CD14-positive monocyte (primary cell): Measurements from ENCODE around the gene CLDN9. TPM values are rescaled to one million over a fixed set of nuclear protein-coding genes. Genes with fewer than 3 reads are reported as not detected.
A peak's percentile ranks its signal among the peaks of the same experiment; 100 is the strongest.

Experiments used
- DNase-seq, 3 donors: peaks; one replicate each; pipeline ENCODE4 v3.0.0-alpha.2; 2011 to 2022
- H2AFZ ChIP-seq: 2 replicates; pipeline ENCODE4 v1.6.0; 2012; ENCODE audit warnings: mild to moderate bottlenecking, low read depth, low read length, inconsistent platforms; ENCODE audit not compliant: insufficient read depth, poor library complexity, severe bottlenecking
- H3K27ac ChIP-seq, 2 donors: 1 replicate in 1 of 2; 2 replicates in 1 of 2; pipeline ENCODE4 v1.5.1; 2012 to 2013; ENCODE audit warnings: low read length in 2 of 2, control low read depth in 1 of 2, inconsistent platforms in 1 of 2, low read depth in 1 of 2, mild to moderate bottlenecking in 1 of 2
- H3K27me3 ChIP-seq, 2 donors: one replicate each; pipeline versions ENCODE4 v1.6.0 to v1.6.1; 2011 to 2013; ENCODE audit warnings: low read length in 2 of 2; ENCODE audit not compliant: control insufficient read depth in 2 of 2, insufficient read depth in 2 of 2
- H3K36me3 ChIP-seq, 2 donors: replicated peaks in 1 of 2; 1 replicate in 1 of 2; 2 replicates in 1 of 2; pipeline versions ENCODE4 v1.5.1 to v1.6.1; 2012 to 2013; ENCODE audit warnings: low read length in 2 of 2, control low read depth in 1 of 2, inconsistent platforms in 1 of 2, mild to moderate bottlenecking in 1 of 2; ENCODE audit not compliant: insufficient read depth in 2 of 2, control insufficient read depth in 1 of 2
- H3K4me1 ChIP-seq, 2 donors: 1 replicate in 1 of 2; 2 replicates in 1 of 2; pipeline versions ENCODE4 v1.5.1 to v1.6.1; 2012 to 2013; ENCODE audit warnings: low read length in 2 of 2, control low read depth in 1 of 2, inconsistent platforms in 1 of 2, mild to moderate bottlenecking in 1 of 2, moderate library complexity in 1 of 2; ENCODE audit not compliant: insufficient read depth in 2 of 2, control insufficient read depth in 1 of 2
- H3K4me2 ChIP-seq: replicated peaks from 2 replicates; pipeline ENCODE3; 2012; ENCODE audit warnings: low read length, moderate library complexity, mild to moderate bottlenecking; ENCODE audit not compliant: poor library complexity, severe bottlenecking; ENCODE audit errors: extremely low read depth
- H3K4me3 ChIP-seq, 3 experiments: fragments of 200-600 bp in 1 of 3; sonication (generic) in 1 of 3; replicated peaks in 1 of 3; 1 replicate in 2 of 3; 2 replicates in 1 of 3; pipeline ENCODE4 v1.5.1; 2011 to 2013; ENCODE audit warnings: low read length in 3 of 3, mild to moderate bottlenecking in 3 of 3, control low read depth in 2 of 3, low read depth in 2 of 3, inconsistent platforms in 1 of 3, moderate library complexity in 1 of 3
- H3K79me2 ChIP-seq: 2 replicates; pipeline ENCODE4 v1.6.0; 2012; ENCODE audit warnings: mild to moderate bottlenecking, control low read depth, inconsistent platforms, low read length, moderate library complexity; ENCODE audit not compliant: insufficient read depth
- H3K9ac ChIP-seq: 2 replicates; pipeline ENCODE4 v1.6.0; 2017; ENCODE audit warnings: low read length, mild to moderate bottlenecking; ENCODE audit not compliant: insufficient read depth, poor library complexity, severe bottlenecking
- H3K9me3 ChIP-seq, 2 donors: replicated peaks in 1 of 2; 1 replicate in 1 of 2; 2 replicates in 1 of 2; pipeline versions ENCODE4 v1.5.1 to v1.6.1; 2012 to 2013; ENCODE audit warnings: low read length in 2 of 2, control low read depth in 1 of 2; ENCODE audit not compliant: control insufficient read depth in 1 of 2, insufficient read depth in 1 of 2
- H4K20me1 ChIP-seq: 2 replicates; pipeline ENCODE4 v1.6.0; 2012; ENCODE audit warnings: mild to moderate bottlenecking, low read length, control low read depth, moderate library complexity; ENCODE audit not compliant: insufficient read depth
- H3K27ac Mint-ChIP-seq, 7 donors: one replicate each; pipeline ENCODE4 v1.8.0; 2020; ENCODE audit warnings: mild to moderate bottlenecking in 7 of 7, mixed read lengths in 7 of 7, moderate library complexity in 6 of 7, inconsistent platforms in 2 of 7
- H3K27me3 Mint-ChIP-seq, 3 donors: one replicate each; pipeline ENCODE4 v1.8.0; 2021 to 2022; ENCODE audit warnings: low read depth in 3 of 3, mild to moderate bottlenecking in 3 of 3, mixed read lengths in 3 of 3, moderate library complexity in 3 of 3, inconsistent platforms in 1 of 3
- H3K36me3 Mint-ChIP-seq, 2 donors: one replicate each; pipeline ENCODE4 v1.8.0; 2020; ENCODE audit warnings: mixed read lengths in 2 of 2, inconsistent platforms in 1 of 2, mild to moderate bottlenecking in 1 of 2
- H3K4me1 Mint-ChIP-seq: one replicate; pipeline ENCODE4 v1.8.0; 2020; ENCODE audit warnings: mild to moderate bottlenecking, mixed read lengths
- H3K4me3 Mint-ChIP-seq, 2 donors: one replicate each; pipeline ENCODE4 v1.8.0; 2020; ENCODE audit warnings: mild to moderate bottlenecking in 2 of 2, mixed read lengths in 2 of 2, moderate library complexity in 1 of 2
- H3K9me3 Mint-ChIP-seq, 7 donors: one replicate each; pipeline ENCODE4 v1.8.0; 2020 to 2022; ENCODE audit warnings: mixed read lengths in 7 of 7, mild to moderate bottlenecking in 6 of 7, moderate library complexity in 6 of 7, inconsistent platforms in 2 of 7
- CTCF ChIP-seq: fragments of 200-600 bp; IDR thresholded peaks from one replicate; pipeline ENCODE4 v1.8.0; 2022; ENCODE audit warnings: antibody characterized with exemption, mild to moderate bottlenecking
- WGBS: methylation state at CpG from one replicate; pipeline ENCODE4 v1.1.5; 2013; ENCODE audit warnings: missing lambda C conversion rate; ENCODE audit not compliant: insufficient coverage; 5-methylcytosine and 5-hydroxymethylcytosine counted together
- intact Hi-C, 2 donors: fragments of 100-400 bp; cut with micrococcal nuclease; formaldehyde crosslinking; loops; one replicate each; pipeline versions ENCODE4 v1.15.0 to v1.15.1; 2023
- polyA plus RNA-seq, 3 donors: library from polyadenylated mRNA; depleted of rRNA in 1 of 3; unstranded in 2 of 3; stranded (reverse) in 1 of 3; fragments of 300-500 nt in 2 of 3; fragments of >200 nt in 1 of 3; fragmentation: Illumina TruSeq in 2 of 3; gene quantifications; 1 replicate in 2 of 3; 2 replicates in 1 of 3; pipeline ENCODE4 v1.2.3, GENCODE V29; 2012 to 2021

CLDN9 gene
- polyA plus RNA-seq, 3 donors: 2.1 TPM; not detected in 2

DNA sequence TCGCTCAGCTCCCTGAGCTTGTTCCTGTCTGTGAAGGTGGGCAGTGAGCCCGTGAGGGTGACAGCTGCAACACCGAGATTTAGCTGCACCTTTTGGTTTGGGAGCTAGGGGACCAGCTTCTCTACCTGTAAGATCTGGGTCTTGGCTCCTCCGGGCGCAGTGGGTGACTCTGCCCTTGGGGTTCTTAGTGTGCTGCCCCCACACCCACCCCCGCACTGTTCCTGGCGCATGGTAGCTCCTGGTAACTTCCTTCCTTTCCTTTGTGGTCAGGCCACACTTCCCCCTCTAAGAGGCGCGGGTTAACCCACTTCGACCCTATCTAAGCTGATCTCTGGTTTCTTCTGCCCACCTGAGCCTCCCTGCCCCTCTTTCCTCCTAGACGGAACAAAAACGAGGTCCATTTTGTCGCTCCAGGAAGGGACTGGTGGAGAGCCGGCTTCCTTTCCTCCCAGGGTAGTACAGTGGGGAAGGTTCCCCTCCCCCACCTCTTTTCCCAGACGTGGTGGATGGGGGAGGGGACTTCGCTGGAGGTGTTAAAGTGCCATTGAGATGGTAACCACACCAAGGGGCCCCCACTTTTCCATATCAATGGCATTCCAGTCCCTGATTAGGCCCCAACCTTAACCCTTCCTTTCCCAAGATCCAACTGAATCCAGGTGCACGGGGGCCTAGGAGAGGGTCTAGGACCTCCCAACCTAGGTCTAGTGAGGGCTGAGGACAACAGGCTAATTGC lies 4.6 kb upstream of the CLDN9 start:
- TF ChIP-seq CTCF: no peak
- H3K27me3 Mint-ChIP-seq: peaks cover 18 to 32% (median 21%) of the 10 kb centered on the region in 3 donors
- intact Hi-C loops: loop anchor here (2.0 kb wide), 2 partner anchors 13 to 15 kb away; partner anchors contain the start of genes HCFC1R1 (in 1 of the 2) and TNFRSF12A (in 1 of the 2)
- H2AFZ ChIP-seq: peak overlapping the region; percentile 58
- WGBS: 0% methylated on average over 10 of the region's 17 CpGs
- H3K27me3 ChIP-seq: peaks cover 0 to 18% of the 10 kb centered on the region in 2 donors
- H3K36me3 ChIP-seq: no peaks in the 10 kb centered on the region
- peak; percentile 50 to 66 (median 65) for DNase-seq
- peak overlapping the region; percentile 16 to 75 (median 29) for H3K4me3 ChIP-seq
- peak overlapping the region; percentile 75 for H3K4me2 ChIP-seq
- H3K79me2 ChIP-seq: no peaks in the 10 kb centered on the region
- peak overlapping the region; percentile 44 for H3K9ac ChIP-seq
- H3K36me3 Mint-ChIP-seq: peaks cover 5 to 6% of the 10 kb centered on the region in 2 donors
- peak overlapping the region; percentile 22 to 61 for H3K27ac ChIP-seq
- peaks cover 49 to 56% of the 10 kb centered on the region in 2 donors for H3K4me1 ChIP-seq
- peak overlapping the region; percentile 79 to 95 (median 87) for H3K27ac Mint-ChIP-seq
- no peaks in the 10 kb centered on the region for H3K9me3 ChIP-seq
- peaks cover 0 to 3% (median 0%) of the 10 kb centered on the region in 7 donors for H3K9me3 Mint-ChIP-seq
- peak overlapping the region; percentile 76 to 93 for H3K4me3 Mint-ChIP-seq
- H3K4me1 Mint-ChIP-seq: peaks cover 53% of the 10 kb centered on the region
- no peaks in the 10 kb centered on the region for H4K20me1 ChIP-seq

- Histone ChIP-seq H3K79me2 (no peaks in the 10 kb centered on the region), H3K27ac (peak overlapping the region in 1 of 2 donors; percentile 61), H3K4me1 (peaks cover 49 to 56% of the 10 kb centered on the region in 2 donors), H3K4me3 (peak overlapping the region in 1 of 3 experiments; percentile 75), H3K4me2 (peak overlapping the region; percentile 75), H3K36me3 (no peaks in the 10 kb centered on the region), H2AFZ (no peak overlapping the region), H3K27me3 (peaks cover 0 to 23% of the 10 kb centered on the region in 2 donors), H3K9ac (no peak overlapping the region), H3K9me3 (no peaks in the 10 kb centered on the region), H4K20me1 (no peaks in the 10 kb centered on the region)
- Mint-ChIP-seq H3K36me3 (peaks cover 5 to 6% of the 10 kb centered on the region in 2 donors), H3K27me3 (peaks cover 21 to 37% (median 21%) of the 10 kb centered on the region in 3 donors), H3K9me3 (peaks cover 0 to 4% (median 0%) of the 10 kb centered on the region in 7 donors), H3K4me1 (peaks cover 53% of the 10 kb centered on the region), H3K27ac (peak overlapping the region in 6 of 7 donors; percentile 78 to 95 (median 88)), H3K4me3 (peak overlapping the region; percentile 76 to 93)
- intact Hi-C loops: no loop called here
- no peak for DNase-seq
- WGBS: 84% methylated on average over 3 of the region's 4 CpGs
- TF ChIP-seq CTCF: no peak
Observed at GRCh38 chr16:3008690-3009037, 4.1 kb upstream of the CLDN9 start.
